Bone marrow (tissue), 2 donors: ENCODE results near the gene SNAPC4.
A peak's percentile ranks its signal among the peaks of the same experiment; 100 is the strongest.

ENCODE experiments used
- DNase-seq, 2 donors: peaks; one replicate each; lab custom pipeline; 2025; lab: John Stamatoyannopoulos, UW

The SNAPC4 gene

GRCh38 chr9:136370687-136371532, 29.1 kb downstream of the SNAPC4 start:
- DNase-seq = no peak

GRCh38 chr9:136370037-136370436, 29.9 kb downstream of the SNAPC4 start:
- DNase-seq = no peak

- DNase-seq = no peak
Observed at GRCh38 chr9:136368190-136368589, 31.8 kb downstream of the SNAPC4 start.

- DNase-seq = no peak
Observed at GRCh38 chr9:136367296-136368145, 32.4 kb downstream of the SNAPC4 start.

- no peak for DNase-seq
Observed at GRCh38 chr9:136366826-136367225, 33.1 kb downstream of the SNAPC4 start.

- DNase-seq = peak in 1 of 2 donors; percentile 16
Observed at GRCh38 chr9:136365775-136366222, 34.2 kb downstream of the SNAPC4 start.

- no peak for DNase-seq
Observed at GRCh38 chr9:136364942-136365774, 34.8 kb downstream of the SNAPC4 start.

- DNase-seq = no peak
Observed at GRCh38 chr9:136363949-136364748, 35.8 kb downstream of the SNAPC4 start.

GRCh38 chr9:136363106-136363948, 36.6 kb downstream of the SNAPC4 start, which contains the start of gene DNLZ:
Gene DNLZ, minus strand, starts transcription at chr9:136363744. Its CDS starts 30 bp downstream, at chr9:136363714.
- peak; percentile 90 to 91 for DNase-seq

- no peak for DNase-seq
Observed at GRCh38 chr9:136362450-136362784, 37.6 kb downstream of the SNAPC4 start.

GRCh38 chr9:136361754-136362449, 38.1 kb downstream of the SNAPC4 start:
- DNase-seq = no peak

GRCh38 chr9:136361047-136361753, 38.8 kb downstream of the SNAPC4 start:
- no peak for DNase-seq

GRCh38 chr9:136359774-136360718, 39.9 kb downstream of the SNAPC4 start:
- no peak for DNase-seq

- no peak for DNase-seq
Observed at GRCh38 chr9:136358888-136359287, 41.1 kb downstream of the SNAPC4 start.

- no peak for DNase-seq
Observed at GRCh38 chr9:136358016-136358415, 42.0 kb downstream of the SNAPC4 start.

GRCh38 chr9:136357202-136357725, 42.7 kb downstream of the SNAPC4 start:
- no peak for DNase-seq
